Progenitor cell of endocrine pancreas (in vitro differentiated cells): ENCODE results near the gene RAD52. TPM values are rescaled to one million over a fixed set of nuclear protein-coding genes. Genes with fewer than 3 reads are reported as not detected.

Experiments used
- DNase-seq: peaks from one replicate; pipeline ENCODE4 v3.0.0; 2021; ENCODE audit warnings: low spot score; ENCODE audit not compliant: unreplicated experiment
- H3K27ac Mint-ChIP-seq: 2 replicates; pipeline ENCODE4 v1.8.0; 2021; ENCODE audit warnings: mild to moderate bottlenecking, moderate library complexity, mixed read lengths
- H3K27me3 Mint-ChIP-seq: 2 replicates; pipeline ENCODE4 v1.8.0; 2021; ENCODE audit warnings: mixed read lengths
- H3K36me3 Mint-ChIP-seq: 2 replicates; pipeline ENCODE4 v1.8.0; 2022; ENCODE audit warnings: mixed read lengths; ENCODE audit not compliant: insufficient read depth
- H3K4me1 Mint-ChIP-seq: 2 replicates; pipeline ENCODE4 v1.8.0; 2021; ENCODE audit warnings: low read depth, mixed read lengths
- H3K4me3 Mint-ChIP-seq: 2 replicates; pipeline ENCODE4 v1.8.0; 2021; ENCODE audit warnings: low read depth, mild to moderate bottlenecking, moderate library complexity, mixed read lengths
- H3K9me3 Mint-ChIP-seq: 2 replicates; pipeline ENCODE4 v1.8.0; 2021; ENCODE audit warnings: low read depth, mixed read lengths
- total RNA-seq: library from RNA; stranded (reverse); gene quantifications from 2 replicates; pipeline ENCODE4 v1.2.1, GENCODE V29; 2021
- TF ChIP-seq, protein P1 (sequence below): fragments of 200-600 bp; sonication (generic); IDR thresholded peaks from one replicate; pipeline ENCODE4 v1.5.0; 2021; ENCODE audit warnings: antibody characterized with exemption, mild to moderate bottlenecking; ENCODE audit not compliant: unreplicated experiment

Gene RAD52
- total RNA-seq, 1 donor from 2014 or later: 52.6 TPM

DNA sequence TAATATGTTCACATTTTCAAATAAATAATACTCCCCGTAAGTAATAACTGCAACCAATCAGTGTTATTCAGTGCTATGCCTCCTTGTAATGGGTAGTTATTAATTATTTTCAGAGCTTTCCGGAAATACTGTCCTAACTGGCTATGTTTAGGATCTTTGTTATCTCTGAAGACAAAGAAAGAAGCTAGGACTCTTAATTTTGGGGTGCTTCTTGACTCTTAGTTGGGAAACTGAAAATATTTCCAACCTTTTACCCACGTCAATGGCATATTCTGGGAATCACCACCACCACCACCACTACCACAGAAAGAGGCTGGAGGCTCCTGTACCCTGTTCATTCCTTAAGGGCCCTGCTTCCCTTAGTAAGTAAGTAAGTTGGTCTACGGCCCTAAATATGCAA lies 39.1 kb downstream of the RAD52 start:
- H3K27me3 Mint-ChIP-seq: no peaks in the 10 kb centered on the region
- no peaks in the 10 kb centered on the region for H3K4me1 Mint-ChIP-seq
- H3K4me3 Mint-ChIP-seq: no peak overlapping the region
- DNase-seq: no peak
- no peaks in the 10 kb centered on the region for H3K9me3 Mint-ChIP-seq
- H3K27ac Mint-ChIP-seq: peak overlapping the region; percentile 75
- TF ChIP-seq, protein P1, sequence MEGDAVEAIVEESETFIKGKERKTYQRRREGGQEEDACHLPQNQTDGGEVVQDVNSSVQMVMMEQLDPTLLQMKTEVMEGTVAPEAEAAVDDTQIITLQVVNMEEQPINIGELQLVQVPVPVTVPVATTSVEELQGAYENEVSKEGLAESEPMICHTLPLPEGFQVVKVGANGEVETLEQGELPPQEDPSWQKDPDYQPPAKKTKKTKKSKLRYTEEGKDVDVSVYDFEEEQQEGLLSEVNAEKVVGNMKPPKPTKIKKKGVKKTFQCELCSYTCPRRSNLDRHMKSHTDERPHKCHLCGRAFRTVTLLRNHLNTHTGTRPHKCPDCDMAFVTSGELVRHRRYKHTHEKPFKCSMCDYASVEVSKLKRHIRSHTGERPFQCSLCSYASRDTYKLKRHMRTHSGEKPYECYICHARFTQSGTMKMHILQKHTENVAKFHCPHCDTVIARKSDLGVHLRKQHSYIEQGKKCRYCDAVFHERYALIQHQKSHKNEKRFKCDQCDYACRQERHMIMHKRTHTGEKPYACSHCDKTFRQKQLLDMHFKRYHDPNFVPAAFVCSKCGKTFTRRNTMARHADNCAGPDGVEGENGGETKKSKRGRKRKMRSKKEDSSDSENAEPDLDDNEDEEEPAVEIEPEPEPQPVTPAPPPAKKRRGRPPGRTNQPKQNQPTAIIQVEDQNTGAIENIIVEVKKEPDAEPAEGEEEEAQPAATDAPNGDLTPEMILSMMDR: no peak
- H3K36me3 Mint-ChIP-seq: peaks cover 57% of the 10 kb centered on the region

DNA sequence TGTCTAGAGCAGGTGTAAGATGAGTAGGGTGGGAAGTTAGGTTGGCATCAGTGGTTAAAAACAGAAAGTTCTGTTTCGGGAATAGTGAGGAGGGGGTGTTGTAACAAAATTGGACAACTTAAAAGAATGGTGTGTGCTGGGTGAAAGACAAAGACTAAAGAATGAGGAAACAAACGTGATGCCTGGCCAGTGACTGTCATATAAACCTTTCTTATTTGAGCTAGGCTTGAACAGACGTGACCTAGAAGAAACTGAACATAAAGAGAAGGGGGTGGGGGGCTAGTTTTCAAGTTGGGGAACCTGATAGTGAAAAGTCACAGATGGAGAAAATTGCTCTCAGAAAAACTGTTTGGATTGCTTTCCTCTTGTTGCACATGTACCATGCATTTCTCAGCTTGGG lies 39.6 kb downstream of the RAD52 start:
- Mint-ChIP-seq H3K27ac (peak overlapping the region; percentile 15), H3K36me3 (peaks cover 53% of the 10 kb centered on the region), H3K27me3 (no peaks in the 10 kb centered on the region), H3K4me1 (no peaks in the 10 kb centered on the region), H3K9me3 (no peaks in the 10 kb centered on the region), H3K4me3 (no peak overlapping the region)
- TF ChIP-seq, protein P1: no peak
- DNase-seq: no peak

DNA sequence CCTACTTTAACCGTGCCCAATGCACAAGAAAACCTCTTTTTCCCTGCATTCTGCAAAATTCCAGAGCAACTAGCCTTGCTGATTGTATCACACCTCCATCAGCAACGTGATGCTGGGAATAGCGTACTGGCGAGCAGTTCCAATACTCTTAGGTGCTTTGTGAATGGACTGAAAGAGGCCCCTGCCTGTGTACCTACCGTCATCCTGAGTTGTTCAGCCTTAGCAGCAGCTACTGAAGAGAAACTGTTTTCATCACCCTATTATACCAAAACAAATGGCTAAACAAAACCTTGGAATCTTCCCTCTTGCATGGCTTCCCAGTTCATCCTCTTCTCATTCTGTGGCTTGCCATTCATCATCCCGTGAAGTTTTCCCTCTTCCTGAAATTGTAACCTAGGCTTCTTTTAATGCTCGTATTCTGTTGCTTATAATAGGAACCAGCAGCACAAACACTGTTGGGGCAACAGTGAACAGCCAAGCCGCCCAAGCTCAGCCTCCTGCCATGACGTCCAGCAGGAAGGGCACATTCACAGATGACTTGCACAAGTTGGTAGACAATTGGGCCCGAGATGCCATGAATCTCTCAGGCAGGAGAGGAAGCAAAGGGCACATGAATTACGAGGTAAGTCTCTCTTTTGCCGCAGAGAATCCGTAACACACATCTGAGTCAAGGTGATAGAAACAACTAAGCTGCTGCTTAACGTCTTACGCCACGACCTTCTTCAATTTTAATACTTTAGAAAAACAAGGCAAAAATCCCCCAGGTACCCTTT lies 41.9 kb downstream of the RAD52 start:
- H3K27me3 Mint-ChIP-seq: no peaks in the 10 kb centered on the region
- H3K9me3 Mint-ChIP-seq: no peaks in the 10 kb centered on the region
- TF ChIP-seq, protein P1: no peak
- DNase-seq: no peak
- peaks cover 48% of the 10 kb centered on the region for H3K36me3 Mint-ChIP-seq
- no peak overlapping the region for H3K4me3 Mint-ChIP-seq
- peaks cover 3% of the 10 kb centered on the region for H3K4me1 Mint-ChIP-seq
- no peak overlapping the region for H3K27ac Mint-ChIP-seq

DNA sequence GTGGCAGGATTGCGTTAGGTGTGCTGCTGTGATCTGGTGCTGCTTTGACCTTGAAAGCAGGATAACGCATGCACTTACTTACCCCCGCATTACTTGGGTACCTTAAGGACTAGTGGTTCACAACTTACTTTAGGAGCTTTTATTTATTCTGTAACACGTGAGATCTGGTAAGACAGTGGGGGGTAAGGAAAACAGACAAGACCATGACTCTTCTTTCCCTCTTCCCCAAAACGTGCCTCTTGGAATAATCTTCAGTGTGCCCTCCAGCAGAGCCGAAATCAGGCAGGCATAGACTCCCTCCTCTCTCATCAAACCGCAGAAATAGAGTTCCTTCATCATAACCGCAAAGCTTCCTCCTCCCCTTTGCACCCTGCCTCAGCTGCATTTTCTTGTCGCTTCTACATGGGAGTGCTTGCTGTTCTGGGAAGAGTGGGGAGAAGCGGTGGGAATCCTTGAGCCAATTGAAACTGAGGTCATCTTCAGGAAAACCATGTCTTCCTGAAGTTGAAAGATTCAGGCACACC lies 43.4 kb downstream of the RAD52 start:
- Mint-ChIP-seq H3K4me3 (no peak overlapping the region), H3K27me3 (no peaks in the 10 kb centered on the region), H3K27ac (no peak overlapping the region), H3K36me3 (peaks cover 54% of the 10 kb centered on the region), H3K4me1 (peaks cover 3% of the 10 kb centered on the region), H3K9me3 (no peaks in the 10 kb centered on the region)
- TF ChIP-seq, protein P1: no peak
- DNase-seq: no peak

DNA sequence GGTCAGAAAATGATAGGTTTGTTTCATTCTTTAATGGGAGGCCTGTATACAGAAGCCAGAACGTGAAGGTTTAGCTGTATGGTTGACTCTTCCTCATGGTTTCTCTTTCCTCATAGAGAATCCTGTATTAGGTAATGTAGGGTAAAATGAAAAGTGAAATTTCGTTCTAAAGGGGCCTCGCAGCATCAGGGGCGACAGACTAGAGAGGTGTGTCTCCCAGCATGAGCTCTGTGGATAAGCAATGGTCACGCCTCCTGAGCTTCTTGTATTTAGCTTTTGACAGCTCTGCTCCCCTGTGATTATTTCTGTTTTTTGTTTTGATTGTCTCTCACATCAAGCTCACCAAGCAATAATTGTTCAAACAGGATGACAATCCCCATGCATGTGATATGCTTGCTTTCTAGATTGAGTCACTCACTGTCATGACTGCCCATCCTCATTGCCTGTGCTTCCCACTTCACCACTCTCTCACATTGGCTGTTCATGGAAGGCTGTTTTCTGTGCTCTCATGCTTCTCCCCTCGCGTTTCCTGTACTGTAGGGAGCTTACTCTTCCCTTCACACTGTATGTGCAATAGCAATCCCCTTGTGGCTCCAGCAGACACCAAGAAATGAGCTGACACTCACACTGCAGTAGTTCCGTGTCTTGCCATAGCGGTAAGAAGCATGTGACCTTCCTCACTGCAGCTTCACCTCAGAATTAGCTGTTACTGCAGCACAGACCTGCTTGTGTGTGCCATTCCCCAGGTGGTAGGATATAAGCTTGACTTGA lies 44.0 kb downstream of the RAD52 start:
- no peak overlapping the region for H3K27ac Mint-ChIP-seq
- no peak overlapping the region for H3K4me3 Mint-ChIP-seq
- peaks cover 3% of the 10 kb centered on the region for H3K4me1 Mint-ChIP-seq
- no peak for DNase-seq
- H3K27me3 Mint-ChIP-seq: no peaks in the 10 kb centered on the region
- peaks cover 55% of the 10 kb centered on the region for H3K36me3 Mint-ChIP-seq
- TF ChIP-seq, protein P1: no peak
- no peaks in the 10 kb centered on the region for H3K9me3 Mint-ChIP-seq
